K562 (cell line): Measurements from ENCODE around the gene PM20D2. TPM values are rescaled to one million over a fixed set of nuclear protein-coding genes. Genes with fewer than 3 reads are reported as not detected.

ENCODE experiments used
- ATAC-seq: fragments of 200-7000 bp; cut with Tn5 transposase; 3 replicates; pipeline ENCODE4 v1.9.1; 2020; ENCODE audit warnings: moderate library complexity
- BruUV-seq: library from RNA; stranded (reverse); fragments of 400-500 nt; replicated peaks from 2 replicates; lab custom pipeline; 2021; lab: Mats Ljungman, UMichigan
- CTCF ChIA-PET: fragments of 300-600 bp; formaldehyde crosslinking; extraction: SDS; loops from one replicate; lab custom pipeline; 2021; ENCODE audit warnings: low intra/inter-chr PET ratio; lab: Yijun Ruan, JAX
- POLR2A ChIA-PET: fragments of 300-600, 350-650 bp; sonication (Branson Sonifier 250); formaldehyde crosslinking; extraction: SDS; loops from one replicate; lab custom pipeline; 2021; ENCODE audit warnings: antibody characterized with exemption, inconsistent platforms; lab: Yijun Ruan, JAX
- DNase-seq, 4 experiments: peaks; one replicate each; pipeline versions ENCODE4 v3.0.0 to v3.0.0-alpha.2; 2011 to 2018; ENCODE audit warnings: low spot score in 3 of 4, mixed read lengths in 3 of 4; ENCODE audit errors: extremely low read depth in 1 of 4
- FAIRE-seq: peaks from 2 replicates; lab custom pipeline; 2011; peaks lifted over from hg19 to GRCh38; lab: Jason Lieb, UNC
- H2AFZ ChIP-seq: 2 replicates; pipeline ENCODE4 v1.6.0; 2011; ENCODE audit warnings: low read depth, low read length, control low read depth, inconsistent platforms
- H3K27ac ChIP-seq: fragments of 200-600 bp; 3 replicates; pipeline ENCODE4 v1.8.0; 2011; ENCODE audit warnings: low read depth, mild to moderate bottlenecking, control low read depth, inconsistent platforms, low read length, moderate library complexity, mixed read lengths; ENCODE audit errors: extremely low read depth
- H3K27me3 ChIP-seq, 2 experiments: fragments of 300-600 bp in 1 of 2; 2 replicates in 1 of 2; 3 replicates in 1 of 2; pipeline versions ENCODE4 v1.6.0 to v1.8.0; 2011; ENCODE audit warnings: inconsistent platforms in 2 of 2, low read length in 2 of 2, mild to moderate bottlenecking in 1 of 2, mixed read lengths in 1 of 2, moderate library complexity in 1 of 2; ENCODE audit not compliant: control insufficient read depth in 2 of 2, insufficient read depth in 2 of 2
- H3K36me3 ChIP-seq: fragments of 300-600 bp; 3 replicates; pipeline ENCODE4 v1.8.0; 2011; ENCODE audit warnings: mild to moderate bottlenecking, low read length, inconsistent platforms; ENCODE audit not compliant: control insufficient read depth, insufficient read depth
- H3K4me1 ChIP-seq, 2 experiments: fragments of 200-600 bp in 1 of 2; replicated peaks in 1 of 2; 2 replicates in 1 of 2; 3 replicates in 1 of 2; pipeline versions ENCODE4 v1.5.1 to v1.8.0; 2011; ENCODE audit warnings: inconsistent platforms in 2 of 2, low read length in 2 of 2, mild to moderate bottlenecking in 1 of 2, mixed read lengths in 1 of 2, moderate library complexity in 1 of 2; ENCODE audit not compliant: control insufficient read depth in 2 of 2, insufficient read depth in 2 of 2
- H3K4me2 ChIP-seq: 2 replicates; pipeline ENCODE4 v1.6.1; 2011; ENCODE audit warnings: low read length, control low read depth, inconsistent platforms, mixed read lengths; ENCODE audit not compliant: insufficient read depth
- H3K4me3 ChIP-seq: fragments of 200-600 bp; sonication (generic), shearing (Covaris generic); 2 replicates; pipeline ENCODE4 v1.5.1; 2016; ENCODE audit warnings: control low read depth, inconsistent platforms
- H3K79me2 ChIP-seq: fragments of 200-600 bp; 3 replicates; pipeline ENCODE4 v1.8.0; 2011; ENCODE audit warnings: low read length, inconsistent platforms; ENCODE audit not compliant: control insufficient read depth, insufficient read depth
- H3K9ac ChIP-seq, 2 experiments: 2 replicates each; pipeline versions ENCODE4 v1.6.0 to v1.6.1; 2011; ENCODE audit warnings: low read depth in 2 of 2, low read length in 2 of 2, control low read depth in 1 of 2, inconsistent platforms in 1 of 2, mild to moderate bottlenecking in 1 of 2, mixed read lengths in 1 of 2; ENCODE audit not compliant: insufficient read depth in 1 of 2
- H3K9me1 ChIP-seq: one replicate; pipeline ENCODE4 v1.6.0; 2011; ENCODE audit warnings: inconsistent platforms, mild to moderate bottlenecking, low read length, moderate library complexity; ENCODE audit not compliant: control insufficient read depth, insufficient read depth
- H3K9me3 ChIP-seq: replicated peaks from 2 replicates; pipeline ENCODE4 v1.5.1; 2011; ENCODE audit warnings: low read depth, low read length, inconsistent platforms; ENCODE audit not compliant: control insufficient read depth, insufficient read depth
- H4K20me1 ChIP-seq: replicated peaks from 2 replicates; pipeline ENCODE4 v1.6.1; 2011; ENCODE audit warnings: low read length, inconsistent platforms, mixed read lengths; ENCODE audit not compliant: control insufficient read depth, insufficient read depth
- JUND ChIP-seq, 2 experiments: IDR thresholded peaks; 2 replicates in 1 of 2; 3 replicates in 1 of 2; pipeline ENCODE4 v1.6.1; 2011; ENCODE audit warnings: borderline replicate concordance in 2 of 2, low read depth in 2 of 2, low read length in 2 of 2, improper control_type of control experiment in 1 of 2, missing biosample characterization in 1 of 2, missing genetic modification characterization in 1 of 2, missing genetic modification reagents in 1 of 2
- MEF2D ChIP-seq: conservative IDR thresholded peaks from 2 replicates; pipeline ENCODE4 v1.6.1; 2016; ENCODE audit warnings: low read depth, missing genetic modification characterization, missing compliant biosample characterization
- PML ChIP-seq: IDR thresholded peaks from 2 replicates; pipeline ENCODE4 v1.6.1; 2012; ENCODE audit warnings: low read length, inconsistent platforms
- PPARD ChIP-seq: fragments of 250-450 bp; sonication (Bioruptor Pico); IDR thresholded peaks from 2 replicates; pipeline ENCODE4 v1.8.0; 2022; ENCODE audit warnings: inconsistent platforms, mild to moderate bottlenecking, moderate library complexity
- SLC30A9 ChIP-seq: fragments of 250-450 bp; sonication (Bioruptor Pico); IDR thresholded peaks from 2 replicates; pipeline ENCODE4 v1.8.0; 2022; ENCODE audit warnings: mild to moderate bottlenecking, moderate library complexity
- ZNF316 ChIP-seq: fragments of 450-650 bp; IDR thresholded peaks from 2 replicates; pipeline ENCODE4 v1.6.1; 2016
- ZSCAN29 ChIP-seq: fragments of 450-650 bp; IDR thresholded peaks from 2 replicates; pipeline ENCODE4 v1.6.1; 2017
- WGBS: fragments of 100-300 bp; shearing (Covaris generic); methylation state at CpG from one replicate; pipeline ENCODE4 v1.1.6; 2016; ENCODE audit warnings: low coverage, mixed read lengths; ENCODE audit not compliant: insufficient coverage; ENCODE audit errors: missing lambda C conversion rate; 5-methylcytosine and 5-hydroxymethylcytosine counted together
- in situ Hi-C: fragments of 300-500 bp; cut with MboI; formaldehyde crosslinking; loops from 4 replicates; pipeline ENCODE4 v1.15.0; 2018; ENCODE audit warnings: inconsistent platforms, mixed read lengths
- intact Hi-C: fragments of 100-400 bp; cut with micrococcal nuclease; formaldehyde crosslinking; loops from 2 replicates; pipeline ENCODE4 v1.14.2; 2022
- polyA plus RNA-seq, 8 experiments: library from polyadenylated mRNA; depleted of rRNA in 4 of 8; stranded (reverse) in 5 of 8; unstranded in 3 of 8; fragments of >200 nt; fragmentation: Nextera tagmentation in 2 of 8; fragmentation: Illumina TruSeq in 1 of 8; extraction: Ambion mirVana in 2 of 8; extraction: Trizol in 1 of 8; gene quantifications; 2 replicates each; pipeline versions ENCODE4 v1.2.1 to v1.2.3, GENCODE V29; 2011 to 2014; ENCODE audit warnings: inconsistent platforms in 1 of 8, missing spikeins in 1 of 8
- total RNA-seq, 7 experiments: library from RNA; depleted of rRNA in 6 of 7; stranded (reverse); fragments of >200 nt in 6 of 7; fragmentation: Illumina TruSeq in 2 of 7; extraction: Trizol in 2 of 7; gene quantifications; 2 replicates each; pipeline versions ENCODE4 v1.2.1 to v1.2.3, GENCODE V29; 2011 to 2021; ENCODE audit warnings: low replicate concordance in 1 of 7

Gene PM20D2
- total and polyA plus RNA-seq, 9 of the 15 experiments (the other 6 are each of a cell fraction or from before 2014, with no cell fraction given), result 0.30 to 2.6 (median 1.00) TPM

DNA sequence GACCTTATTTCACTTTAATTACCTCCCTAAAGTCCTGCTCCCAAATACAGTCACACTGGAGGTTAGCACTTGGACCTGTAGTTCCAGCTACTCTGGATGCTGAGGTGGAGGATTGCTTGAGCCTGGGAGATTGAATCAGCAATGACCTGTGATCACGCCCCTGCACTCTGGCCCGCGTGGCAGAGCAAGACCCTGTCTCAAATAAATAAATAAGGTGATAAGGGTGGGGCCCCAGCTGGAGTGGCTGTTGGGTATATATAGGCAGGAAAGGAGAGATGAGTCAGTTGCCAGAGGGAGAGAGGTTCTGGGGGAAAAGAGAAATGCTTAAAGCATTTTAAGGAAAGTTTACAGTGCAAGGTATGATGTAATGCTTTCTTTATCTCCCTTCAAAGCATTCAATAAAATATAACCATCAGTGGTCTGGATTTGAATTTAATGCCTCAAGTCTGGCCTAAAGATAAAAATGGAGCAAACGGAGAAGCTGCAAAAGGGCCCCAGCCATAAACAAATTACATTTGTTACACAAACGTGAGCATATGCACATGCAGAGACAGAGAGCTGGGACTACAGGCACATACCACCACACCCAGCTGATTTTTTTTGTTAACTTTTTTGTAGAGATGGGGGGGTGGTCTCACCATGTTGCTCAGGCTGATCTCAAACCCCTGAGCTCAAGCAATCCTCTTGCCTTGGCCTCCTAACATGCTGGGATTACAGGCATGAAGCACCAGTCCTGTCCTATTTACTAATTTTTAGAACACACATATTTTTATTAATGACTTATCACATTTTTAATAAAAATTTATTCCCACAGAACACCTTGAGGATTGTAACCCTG lies 6.1 kb upstream of the PM20D2 start:
- ChIA-PET POLR2A (no interaction called here), CTCF (no interaction called here)
- no peak for FAIRE-seq
- Histone ChIP-seq H3K27ac (no peak overlapping the region), H3K9me3 (no peaks in the 10 kb centered on the region), H3K4me2 (no peak overlapping the region), H3K9me1 (no peaks in the 10 kb centered on the region), H3K36me3 (no peaks in the 10 kb centered on the region), H4K20me1 (no peaks in the 10 kb centered on the region), H3K4me1 (no peaks in the 10 kb centered on the region), H3K9ac (no peak overlapping the region), H3K79me2 (no peaks in the 10 kb centered on the region), H3K4me3 (no peak overlapping the region), H3K27me3 (peaks cover 0 to 4% of the 10 kb centered on the region in 2 experiments; a peak in 3 of 5 replicates), H2AFZ (no peak overlapping the region)
- WGBS, result 2% methylated on average over 5 of the region's 5 CpGs
- intact Hi-C loops (no loop called here), in situ Hi-C loops (no loop called here)
- ATAC-seq, result no peak
- TF ChIP-seq PML (no peak), ZSCAN29 (no peak), ZNF316 (no peak), JUND (IDR thresholded peaks at IDR 0.05; ENCODE audit: borderline replicate concordance, low read depth, low read length) (no peak), JUND (tag; IDR thresholded peaks at IDR 0.05; ENCODE audit: borderline replicate concordance, low read depth, low read length) (no peak), SLC30A9 (no peak), PPARD (no peak), MEF2D (tag) (no peak)
- BruUV-seq, result no TSS peak
- no peak for DNase-seq
